IMR-90 (cell line): ENCODE data around the gene DPF3.

Experiments used
- BHLHE40 ChIP-seq: fragments of 150-350 bp; IDR thresholded peaks from 2 replicates; pipeline ENCODE4 v1.6.1; 2016; ENCODE audit warnings: mild to moderate bottlenecking, low read depth, low read length
- CEBPB ChIP-seq: IDR thresholded peaks from 2 replicates; pipeline ENCODE4 v1.6.1; 2012; ENCODE audit warnings: low read depth, low read length, improper control_type of control experiment
- CHD1 ChIP-seq: IDR thresholded peaks from 2 replicates; pipeline ENCODE4 v1.6.1; 2012; ENCODE audit warnings: low read depth, low read length, improper control_type of control experiment
- CTCF ChIP-seq: conservative IDR thresholded peaks from 2 replicates; pipeline ENCODE4 v1.5.1; 2012; ENCODE audit warnings: mild to moderate bottlenecking, low read depth, low read length, improper control_type of control experiment
- ELK1 ChIP-seq: fragments of 150-350 bp; IDR thresholded peaks from 2 replicates; pipeline ENCODE4 v1.6.1; 2016; ENCODE audit warnings: low read depth, mild to moderate bottlenecking, low read length, moderate library complexity, borderline replicate concordance
- FOS ChIP-seq: fragments of 150-350 bp; IDR thresholded peaks from 2 replicates; pipeline ENCODE4 v1.6.1; 2016; ENCODE audit warnings: low read depth, low read length
- MAFK ChIP-seq: IDR thresholded peaks from 2 replicates; pipeline ENCODE4 v1.6.1; 2012; ENCODE audit warnings: low read depth, low read length, improper control_type of control experiment
- MAZ ChIP-seq: IDR thresholded peaks from 2 replicates; pipeline ENCODE4 v1.6.1; 2012; ENCODE audit warnings: low read depth, mild to moderate bottlenecking, low read length, improper control_type of control experiment, moderate library complexity, borderline replicate concordance
- POLR2A ChIP-seq: IDR thresholded peaks from 2 replicates; pipeline ENCODE4 v1.6.1; 2012; ENCODE audit warnings: mild to moderate bottlenecking, low read depth, low read length
- RAD21 ChIP-seq: IDR thresholded peaks from 2 replicates; pipeline ENCODE4 v1.6.1; 2012; ENCODE audit warnings: low read length, improper control_type of control experiment
- RCOR1 ChIP-seq: IDR thresholded peaks from 2 replicates; pipeline ENCODE4 v1.6.1; 2012; ENCODE audit warnings: mild to moderate bottlenecking, low read length, improper control_type of control experiment; ENCODE audit not compliant: insufficient replicate concordance
- RFX5 ChIP-seq: IDR thresholded peaks from 2 replicates; pipeline ENCODE4 v1.8.0; 2012; ENCODE audit warnings: low read depth, mild to moderate bottlenecking, low read length, moderate library complexity
- SMC3 ChIP-seq: fragments of 150-350 bp; IDR thresholded peaks from 2 replicates; pipeline ENCODE4 v1.6.1; 2016; ENCODE audit warnings: low read depth, mild to moderate bottlenecking, antibody characterized with exemption, low read length, moderate library complexity
- USF2 ChIP-seq: fragments of 150-350 bp; IDR thresholded peaks from 2 replicates; pipeline ENCODE4 v1.6.1; 2017; ENCODE audit warnings: mild to moderate bottlenecking, antibody characterized with exemption, low read length, low read depth

GRCh38 chr14:72708708-72709475, 185.0 kb downstream of the DPF3 start:
- TF ChIP-seq SMC3 (no peak), POLR2A (no peak), CTCF (no peak), RAD21 (no peak), MAFK (no peak), BHLHE40 (no peak), RFX5 (no peak), CHD1 (no peak), MAZ (no peak), CEBPB (no peak), USF2 (no peak), FOS (no peak), ELK1 (no peak), RCOR1 (no peak)
